SK-N-SH (cell line): Measurements from ENCODE around the gene COX15.

Experiments
- CTCF ChIP-seq: fragments of 200-600 bp; sonication (generic); IDR thresholded peaks from 2 replicates; pipeline ENCODE4 v1.6.1; 2017; ENCODE audit warnings: antibody characterized with exemption, mild to moderate bottlenecking, moderate library complexity
- NRF1 ChIP-seq: IDR thresholded peaks from 2 replicates; pipeline ENCODE4 v1.6.1; 2012; ENCODE audit warnings: low read depth, mild to moderate bottlenecking, low read length
- TAF1 ChIP-seq: IDR thresholded peaks from 2 replicates; pipeline ENCODE4 v1.6.1; 2012; ENCODE audit warnings: low read depth, mild to moderate bottlenecking, low read length, moderate library complexity, borderline replicate concordance

GRCh38 chr10:99770408-99771045 is 38.6 kb upstream of the COX15 start:
- TF ChIP-seq TAF1 (no peak), NRF1 (no peak), CTCF (no peak)
